K562 (cell line): Measurements from ENCODE around the gene ADGRF5. TPM values are rescaled to one million over a fixed set of nuclear protein-coding genes. Genes with fewer than 3 reads are reported as not detected.

Experiments used
- ATAC-seq: fragments of 200-7000 bp; cut with Tn5 transposase; 3 replicates; pipeline ENCODE4 v1.9.1; 2020; ENCODE audit warnings: moderate library complexity
- BruUV-seq: library from RNA; stranded (reverse); fragments of 400-500 nt; replicated peaks from 2 replicates; lab custom pipeline; 2021; lab: Mats Ljungman, UMichigan
- CTCF ChIA-PET: fragments of 300-600 bp; formaldehyde crosslinking; extraction: SDS; loops from one replicate; lab custom pipeline; 2021; ENCODE audit warnings: low intra/inter-chr PET ratio; lab: Yijun Ruan, JAX
- POLR2A ChIA-PET: fragments of 300-600, 350-650 bp; sonication (Branson Sonifier 250); formaldehyde crosslinking; extraction: SDS; loops from one replicate; lab custom pipeline; 2021; ENCODE audit warnings: antibody characterized with exemption, inconsistent platforms; lab: Yijun Ruan, JAX
- DNase-seq, 4 experiments: peaks; one replicate each; pipeline versions ENCODE4 v3.0.0 to v3.0.0-alpha.2; 2011 to 2018; ENCODE audit warnings: low spot score in 3 of 4, mixed read lengths in 3 of 4; ENCODE audit errors: extremely low read depth in 1 of 4
- FAIRE-seq: peaks from 2 replicates; lab custom pipeline; 2011; peaks lifted over from hg19 to GRCh38; lab: Jason Lieb, UNC
- H2AFZ ChIP-seq: 2 replicates; pipeline ENCODE4 v1.6.0; 2011; ENCODE audit warnings: low read depth, low read length, control low read depth, inconsistent platforms
- H3K27ac ChIP-seq: fragments of 200-600 bp; 3 replicates; pipeline ENCODE4 v1.8.0; 2011; ENCODE audit warnings: low read depth, mild to moderate bottlenecking, control low read depth, inconsistent platforms, low read length, moderate library complexity, mixed read lengths; ENCODE audit errors: extremely low read depth
- H3K27me3 ChIP-seq, 2 experiments: fragments of 300-600 bp in 1 of 2; 2 replicates in 1 of 2; 3 replicates in 1 of 2; pipeline versions ENCODE4 v1.6.0 to v1.8.0; 2011; ENCODE audit warnings: inconsistent platforms in 2 of 2, low read length in 2 of 2, mild to moderate bottlenecking in 1 of 2, mixed read lengths in 1 of 2, moderate library complexity in 1 of 2; ENCODE audit not compliant: control insufficient read depth in 2 of 2, insufficient read depth in 2 of 2
- H3K36me3 ChIP-seq: fragments of 300-600 bp; 3 replicates; pipeline ENCODE4 v1.8.0; 2011; ENCODE audit warnings: mild to moderate bottlenecking, low read length, inconsistent platforms; ENCODE audit not compliant: control insufficient read depth, insufficient read depth
- H3K4me1 ChIP-seq, 2 experiments: fragments of 200-600 bp in 1 of 2; replicated peaks in 1 of 2; 2 replicates in 1 of 2; 3 replicates in 1 of 2; pipeline versions ENCODE4 v1.5.1 to v1.8.0; 2011; ENCODE audit warnings: inconsistent platforms in 2 of 2, low read length in 2 of 2, mild to moderate bottlenecking in 1 of 2, mixed read lengths in 1 of 2, moderate library complexity in 1 of 2; ENCODE audit not compliant: control insufficient read depth in 2 of 2, insufficient read depth in 2 of 2
- H3K4me2 ChIP-seq: 2 replicates; pipeline ENCODE4 v1.6.1; 2011; ENCODE audit warnings: low read length, control low read depth, inconsistent platforms, mixed read lengths; ENCODE audit not compliant: insufficient read depth
- H3K4me3 ChIP-seq: fragments of 200-600 bp; sonication (generic), shearing (Covaris generic); 2 replicates; pipeline ENCODE4 v1.5.1; 2016; ENCODE audit warnings: control low read depth, inconsistent platforms
- H3K79me2 ChIP-seq: fragments of 200-600 bp; 3 replicates; pipeline ENCODE4 v1.8.0; 2011; ENCODE audit warnings: low read length, inconsistent platforms; ENCODE audit not compliant: control insufficient read depth, insufficient read depth
- H3K9ac ChIP-seq, 2 experiments: 2 replicates each; pipeline versions ENCODE4 v1.6.0 to v1.6.1; 2011; ENCODE audit warnings: low read depth in 2 of 2, low read length in 2 of 2, control low read depth in 1 of 2, inconsistent platforms in 1 of 2, mild to moderate bottlenecking in 1 of 2, mixed read lengths in 1 of 2; ENCODE audit not compliant: insufficient read depth in 1 of 2
- H3K9me1 ChIP-seq: one replicate; pipeline ENCODE4 v1.6.0; 2011; ENCODE audit warnings: inconsistent platforms, mild to moderate bottlenecking, low read length, moderate library complexity; ENCODE audit not compliant: control insufficient read depth, insufficient read depth
- H3K9me3 ChIP-seq: replicated peaks from 2 replicates; pipeline ENCODE4 v1.5.1; 2011; ENCODE audit warnings: low read depth, low read length, inconsistent platforms; ENCODE audit not compliant: control insufficient read depth, insufficient read depth
- H4K20me1 ChIP-seq: replicated peaks from 2 replicates; pipeline ENCODE4 v1.6.1; 2011; ENCODE audit warnings: low read length, inconsistent platforms, mixed read lengths; ENCODE audit not compliant: control insufficient read depth, insufficient read depth
- ATF1 ChIP-seq, 2 experiments: fragments of 450-650 bp in 1 of 2; IDR thresholded peaks; 2 replicates each; pipeline ENCODE4 v1.6.1; 2016; ENCODE audit warnings: missing compliant biosample characterization in 1 of 2, missing genetic modification characterization in 1 of 2
- FOS ChIP-seq: IDR thresholded peaks from 3 replicates; pipeline ENCODE4 v1.6.1; 2011; ENCODE audit not compliant: insufficient read length; ENCODE audit errors: extremely low read depth
- HINFP ChIP-seq: fragments of 450-650 bp; conservative IDR thresholded peaks from 2 replicates; pipeline ENCODE4 v1.6.1; 2016; ENCODE audit warnings: missing genetic modification characterization, low read depth, mild to moderate bottlenecking, control low read depth, missing compliant biosample characterization
- NFRKB ChIP-seq: fragments of 450-650 bp; IDR thresholded peaks from 2 replicates; pipeline ENCODE4 v1.6.1; 2016; ENCODE audit warnings: low read depth
- POU5F1 ChIP-seq: fragments of 150-350 bp; IDR thresholded peaks from 2 replicates; pipeline ENCODE4 v1.6.1; 2014; ENCODE audit warnings: borderline replicate concordance, low read length, low read depth, mild to moderate bottlenecking; ENCODE audit not compliant: partially characterized antibody
- SETDB1 ChIP-seq: IDR thresholded peaks from one replicate; pipeline ENCODE4 v1.6.1; 2012; ENCODE audit warnings: low read length, control low read depth, inconsistent platforms
- SFPQ ChIP-seq: fragments of 200-400 bp; formaldehyde crosslinking; IDR thresholded peaks from 2 replicates; pipeline ENCODE4 v1.6.1; 2017; ENCODE audit warnings: mild to moderate bottlenecking, low read depth, low read length, moderate library complexity
- SMARCE1 ChIP-seq: fragments of 450-650 bp; IDR thresholded peaks from 2 replicates; pipeline ENCODE4 v1.7.1; 2016; ENCODE audit warnings: mild to moderate bottlenecking
- SRSF7 ChIP-seq: fragments of 200-400 bp; formaldehyde crosslinking; optimal IDR thresholded peaks from 2 replicates; pipeline ENCODE3; 2017; ENCODE audit warnings: mild to moderate bottlenecking, low read depth, low read length
- TEAD2 ChIP-seq: fragments of 450-650 bp; IDR thresholded peaks from 2 replicates; pipeline ENCODE4 v1.6.1; 2016; ENCODE audit warnings: missing genetic modification characterization, control low read depth, missing compliant biosample characterization
- TFAM ChIP-seq: fragments of 250-450 bp; sonication (Bioruptor Pico); conservative IDR thresholded peaks from 2 replicates; pipeline ENCODE4 v1.5.0; 2021; ENCODE audit warnings: mild to moderate bottlenecking, moderate library complexity
- ZNF23 ChIP-seq: fragments of 250-450 bp; sonication (Bioruptor Pico); IDR thresholded peaks from 2 replicates; pipeline ENCODE4 v1.4.0; 2020; ENCODE audit warnings: mild to moderate bottlenecking
- ZNF444 ChIP-seq: fragments of 250-450 bp; sonication (Bioruptor Pico); IDR thresholded peaks from 2 replicates; pipeline ENCODE4 v1.4.0; 2020; ENCODE audit warnings: mild to moderate bottlenecking, moderate library complexity
- ZNF75A ChIP-seq: fragments of 450-650 bp; formaldehyde crosslinking; IDR thresholded peaks from 2 replicates; pipeline ENCODE4 v1.4.0; 2020; ENCODE audit warnings: mild to moderate bottlenecking
- WGBS: fragments of 100-300 bp; shearing (Covaris generic); methylation state at CpG from one replicate; pipeline ENCODE4 v1.1.6; 2016; ENCODE audit warnings: low coverage, mixed read lengths; ENCODE audit not compliant: insufficient coverage; ENCODE audit errors: missing lambda C conversion rate; 5-methylcytosine and 5-hydroxymethylcytosine counted together
- in situ Hi-C: fragments of 300-500 bp; cut with MboI; formaldehyde crosslinking; loops from 4 replicates; pipeline ENCODE4 v1.15.0; 2018; ENCODE audit warnings: inconsistent platforms, mixed read lengths
- intact Hi-C: fragments of 100-400 bp; cut with micrococcal nuclease; formaldehyde crosslinking; loops from 2 replicates; pipeline ENCODE4 v1.14.2; 2022
- polyA plus RNA-seq, 8 experiments: library from polyadenylated mRNA; depleted of rRNA in 4 of 8; stranded (reverse) in 5 of 8; unstranded in 3 of 8; fragments of >200 nt; fragmentation: Nextera tagmentation in 2 of 8; fragmentation: Illumina TruSeq in 1 of 8; extraction: Ambion mirVana in 2 of 8; extraction: Trizol in 1 of 8; gene quantifications; 2 replicates each; pipeline versions ENCODE4 v1.2.1 to v1.2.3, GENCODE V29; 2011 to 2014; ENCODE audit warnings: inconsistent platforms in 1 of 8, missing spikeins in 1 of 8
- total RNA-seq, 7 experiments: library from RNA; depleted of rRNA in 6 of 7; stranded (reverse); fragments of >200 nt in 6 of 7; fragmentation: Illumina TruSeq in 2 of 7; extraction: Trizol in 2 of 7; gene quantifications; 2 replicates each; pipeline versions ENCODE4 v1.2.1 to v1.2.3, GENCODE V29; 2011 to 2021; ENCODE audit warnings: low replicate concordance in 1 of 7
- TF ChIP-seq, protein P1 (sequence below): fragments of 250-450 bp; sonication (Bioruptor Pico); IDR thresholded peaks from 2 replicates; pipeline ENCODE4 v1.8.0; 2022; ENCODE audit warnings: moderate library complexity, mild to moderate bottlenecking, inconsistent platforms
- TF ChIP-seq, protein P2 (sequence below): sonication (generic); formaldehyde crosslinking; IDR thresholded peaks from 2 replicates; pipeline ENCODE4 v1.8.0; 2022; ENCODE audit warnings: mild to moderate bottlenecking, missing genetic modification reagents

ADGRF5 gene
- total and polyA plus RNA-seq, 9 of the 15 experiments (the other 6 are each of a cell fraction or from before 2014, with no cell fraction given), result 0.07 TPM; not detected in 8

DNA sequence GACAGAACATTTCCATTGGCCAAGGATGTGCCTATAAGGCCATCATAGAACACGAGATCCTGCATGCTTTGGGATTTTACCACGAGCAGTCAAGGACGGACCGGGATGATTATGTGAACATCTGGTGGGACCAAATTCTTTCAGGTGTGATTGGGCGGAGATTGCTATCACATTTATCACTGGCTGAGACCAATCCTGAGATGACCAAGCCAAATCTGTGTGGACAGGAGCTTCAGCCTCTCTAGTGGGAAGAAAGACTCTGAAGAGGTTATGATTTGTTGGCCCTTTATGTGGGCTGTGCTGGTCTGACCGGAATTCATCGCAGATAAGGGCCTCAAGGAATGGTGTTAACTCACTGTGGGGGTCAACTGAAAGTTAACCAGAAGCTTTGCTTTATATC, 102.2 kb downstream of the ADGRF5 start:
- POLR2A ChIA-PET, result no interaction called here
- no peaks in the 10 kb centered on the region for H3K9me1 ChIP-seq
- no peak for FAIRE-seq

More for the DNA sequence above, 102.2 kb downstream of the ADGRF5 start:
- Histone ChIP-seq H2AFZ (no peak overlapping the region), H3K36me3 (no peaks in the 10 kb centered on the region), H3K79me2 (no peaks in the 10 kb centered on the region), H3K27ac (no peak overlapping the region), H3K4me3 (no peak overlapping the region), H3K4me1 (no peaks in the 10 kb centered on the region), H4K20me1 (no peaks in the 10 kb centered on the region), H3K9ac (no peak overlapping the region), H3K27me3 (no peaks in the 10 kb centered on the region), H3K9me3 (no peaks in the 10 kb centered on the region), H3K4me2 (no peak overlapping the region)
- ATAC-seq (no peak), DNase-seq (no peak)
- WGBS, result 0% methylated on average over 7 of the region's 7 CpGs
- no TSS peak for BruUV-seq
- in situ Hi-C loops (no loop called here), intact Hi-C loops (no loop called here)
- TF ChIP-seq SFPQ (no peak), HINFP (tag) (no peak), NFRKB (no peak), ZNF23 (no peak), SMARCE1 (no peak), SRSF7 (no peak), SETDB1 (no peak), ATF1 (CRISPR knock-in tag; IDR thresholded peaks at IDR 0.05) (no peak), ATF1 (tag; IDR thresholded peaks at IDR 0.05) (no peak), FOS (no peak), ZNF444 (CRISPR knock-in tag) (no peak), ZNF75A (CRISPR knock-in tag) (no peak), TFAM (no peak), TEAD2 (tag) (no peak), POU5F1 (no peak)
- TF ChIP-seq, protein P1, sequence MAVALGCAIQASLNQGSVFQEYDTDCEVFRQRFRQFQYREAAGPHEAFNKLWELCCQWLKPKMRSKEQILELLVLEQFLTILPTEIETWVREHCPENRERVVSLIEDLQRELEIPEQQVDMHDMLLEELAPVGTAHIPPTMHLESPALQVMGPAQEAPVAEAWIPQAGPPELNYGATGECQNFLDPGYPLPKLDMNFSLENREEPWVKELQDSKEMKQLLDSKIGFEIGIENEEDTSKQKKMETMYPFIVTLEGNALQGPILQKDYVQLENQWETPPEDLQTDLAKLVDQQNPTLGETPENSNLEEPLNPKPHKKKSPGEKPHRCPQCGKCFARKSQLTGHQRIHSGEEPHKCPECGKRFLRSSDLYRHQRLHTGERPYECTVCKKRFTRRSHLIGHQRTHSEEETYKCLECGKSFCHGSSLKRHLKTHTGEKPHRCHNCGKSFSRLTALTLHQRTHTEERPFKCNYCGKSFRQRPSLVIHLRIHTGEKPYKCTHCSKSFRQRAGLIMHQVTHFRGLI (CRISPR knock-in tag), result no peak
- TF ChIP-seq, protein P2, sequence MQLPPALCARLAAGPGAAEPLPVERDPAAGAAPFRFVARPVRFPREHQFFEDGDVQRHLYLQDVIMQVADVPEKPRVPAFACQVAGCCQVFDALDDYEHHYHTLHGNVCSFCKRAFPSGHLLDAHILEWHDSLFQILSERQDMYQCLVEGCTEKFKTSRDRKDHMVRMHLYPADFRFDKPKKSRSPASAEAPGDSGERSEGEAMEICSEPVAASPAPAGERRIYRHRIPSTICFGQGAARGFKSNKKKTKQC (CRISPR knock-in tag), result no peak
- CTCF ChIA-PET, result no interaction called here
